ENCODE results near the gene COQ8B.

DNA sequence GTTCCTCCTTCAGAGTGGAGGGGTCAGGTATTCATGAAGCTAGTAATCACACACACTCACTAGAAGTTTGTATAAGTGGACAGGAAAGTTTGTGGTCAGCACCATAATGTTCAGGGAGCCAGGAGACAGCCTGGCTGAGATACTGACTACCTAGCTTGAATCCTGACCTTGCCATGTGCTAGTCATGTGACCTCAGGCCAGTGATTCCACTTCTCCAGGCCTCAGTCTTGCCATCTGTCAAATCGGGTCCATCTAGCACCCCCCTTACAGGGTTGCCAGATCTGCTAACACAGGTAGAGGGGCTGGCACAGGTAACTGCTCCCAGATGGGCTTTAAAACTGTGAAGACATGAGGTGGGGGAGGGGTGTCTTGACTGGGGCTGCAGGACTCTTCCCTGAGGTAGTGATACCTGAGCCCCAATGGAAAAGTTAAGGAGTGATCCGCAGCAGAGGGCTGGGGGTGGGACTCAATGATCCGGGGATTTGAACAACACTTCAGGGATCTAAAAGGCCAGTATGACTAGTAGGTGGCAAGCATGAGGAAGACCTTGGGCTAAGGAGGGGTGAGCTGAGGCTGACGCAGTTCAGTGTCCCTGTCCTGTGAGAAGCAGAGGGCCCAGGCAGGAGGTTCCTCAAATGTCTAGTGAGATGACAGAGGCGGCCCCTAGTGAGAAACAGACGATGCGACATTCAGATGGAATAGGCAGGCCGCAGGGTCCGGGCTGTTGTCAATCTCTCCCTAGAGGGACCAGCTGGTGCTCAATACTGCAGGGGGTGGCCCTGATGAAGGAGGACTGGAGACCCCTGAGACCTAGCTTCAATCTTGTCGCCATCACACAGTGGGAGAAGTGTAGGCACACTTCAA lies 25.1 kb upstream of the COQ8B start:
- TF ChIP-seq GATA2 (IDR thresholded peaks at IDR 0.05; ENCODE audit: low read depth, low read length) (no peak), GATA3 (IDR thresholded peaks at IDR 0.05; ENCODE audit: low read depth, low read length) (no peak)

Data from SH-SY5Y (cell line).